Adrenal gland (tissue), 12 donors: ENCODE results near the gene SFXN5. TPM values are rescaled to one million over a fixed set of nuclear protein-coding genes. Genes with fewer than 3 reads are reported as not detected.
"Not testable (repeated sequence)": the region's sequence is repeated elsewhere in the genome, so short reads cannot be mapped to it uniquely, and the experiment has no call there.

Source experiments
- DNase-seq, 7 donors: peaks; one replicate each; pipeline ENCODE4 v3.0.0-alpha.2; 2019 to 2020
- H3K27ac ChIP-seq, 5 donors: fragments of 200-600 bp; sonication (generic) in 4 of 5; 1 replicate in 3 of 5; 2 replicates in 2 of 5; pipeline versions ENCODE4 v1.5.1 to v1.8.0; 2016 to 2020; ENCODE audit warnings: mild to moderate bottlenecking in 1 of 5
- H3K27me3 ChIP-seq: fragments of 200-600 bp; 2 replicates; pipeline ENCODE4 v1.8.0; 2021
- H3K36me3 ChIP-seq, 2 donors: fragments of 200-600 bp; replicated peaks in 1 of 2; 1 replicate in 1 of 2; 2 replicates in 1 of 2; pipeline versions ENCODE4 v1.5.1 to v1.8.0; 2018 to 2022
- H3K4me1 ChIP-seq, 2 donors: fragments of 200-600 bp; replicated peaks in 1 of 2; 1 replicate in 1 of 2; 2 replicates in 1 of 2; pipeline versions ENCODE4 v1.5.1 to v1.8.0; 2018 to 2021
- H3K4me3 ChIP-seq, 4 donors: fragments of 200-600 bp; sonication (generic) in 3 of 4; one replicate each; pipeline ENCODE4 v1.5.1; 2016 to 2018
- H3K9me3 ChIP-seq, 3 donors: fragments of 200-600 bp; sonication (generic) in 1 of 3; replicated peaks in 1 of 3; 1 replicate in 2 of 3; 2 replicates in 1 of 3; pipeline versions ENCODE4 v1.5.1 to v1.8.0; 2016 to 2021
- POLR2A ChIP-seq, 2 donors: fragments of 450-650 bp; IDR thresholded peaks; one replicate each; pipeline ENCODE4 v1.6.1; 2017; ENCODE audit warnings: antibody characterized with exemption in 2 of 2, mild to moderate bottlenecking in 2 of 2, moderate library complexity in 1 of 2
- WGBS, 4 donors: extraction: QIAGEN DNeasy Blood & Tissue Kit in 2 of 4; methylation state at CpG; one replicate each; pipeline versions ENCODE4 v1.1.5 to v1.1.7; 2013 to 2017; 5-methylcytosine and 5-hydroxymethylcytosine counted together
- intact Hi-C, 2 donors: fragments of 100-400 bp; cut with DNase I; formaldehyde crosslinking; loops; one replicate each; pipeline versions ENCODE4 v1.14.1 to v1.15.0; 2022 to 2023
- polyA plus RNA-seq, 3 donors: library from polyadenylated mRNA; stranded (reverse); fragments of 200-250 nt in 2 of 3; fragments of 350-450 nt in 1 of 3; fragmentation: Illumina TruSeq in 1 of 3; extraction: RNeasy Lipid Tissue Mini Kit (QIAGEN cat#74804) in 1 of 3; gene quantifications; one replicate each; pipeline ENCODE4 v1.2.3, GENCODE V29; 2013 to 2014
- total RNA-seq, 9 donors: library from RNA; depleted of rRNA in 4 of 9; stranded (reverse); fragments of >200 nt in 4 of 9; fragments of 120-200 nt in 1 of 9; fragmentation: NEBNext Ultra II Directional in 1 of 9; extraction: Animal tissue kit (Norgen Biotek cat#: 25700) in 1 of 9; gene quantifications; one replicate each; pipeline versions ENCODE4 v1.1.0 to v1.2.4, GENCODE V29; 2013 to 2023
- TF ChIP-seq, protein P1 (sequence below), 6 experiments: fragments of 450-650 bp in 4 of 6; fragments of 200-600 bp in 2 of 6; sonication (generic) in 1 of 6; IDR thresholded peaks; 1 replicate in 5 of 6; 2 replicates in 1 of 6; pipeline versions ENCODE4 v1.5.1 to v1.8.0; 2016 to 2021; ENCODE audit warnings: antibody characterized with exemption in 6 of 6, mild to moderate bottlenecking in 2 of 6, moderate library complexity in 1 of 6
- donor health status: healthy with polysubstance abuse.
- donor health status: Bipolar disorder and iron deficiency.
- donor health status: DM: yes; HTN: yes; CAD: no.
- donor health status: DM: no; HTN: no; CAD: no.
- donor health status: DM: no; HTN: no; CAD: no.
- donor health status: DM: yes; HTN: yes; CAD: no.

The SFXN5 gene
- total and polyA plus RNA-seq, 12 donors: 12.2 to 56.5 (median 32.7) TPM

DNA sequence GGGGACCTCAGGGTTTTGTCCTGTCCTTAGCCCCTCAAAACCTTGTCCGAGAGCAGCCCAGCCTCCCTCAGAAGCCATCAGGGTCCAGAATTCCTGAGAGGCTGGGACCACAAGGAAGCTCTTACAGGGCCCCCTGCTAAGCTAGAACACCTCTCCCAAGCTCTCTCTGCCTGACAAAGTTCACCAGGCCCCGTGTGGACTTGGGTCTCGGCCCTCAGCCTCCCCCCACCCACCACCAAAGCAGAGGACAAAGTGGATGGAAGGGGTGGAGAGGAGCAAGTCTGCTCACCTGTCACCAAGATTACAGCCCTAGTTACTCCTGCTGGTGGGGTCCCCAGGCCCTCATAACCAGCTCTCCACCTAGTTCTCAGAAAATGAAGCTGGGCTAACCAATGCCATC, 24.4 kb upstream of the SFXN5 start:
- 80 to 91% (median 82%) methylated on average over 1 to 3 of the region's 3 CpGs for WGBS, 4 donors
- Histone ChIP-seq H3K4me3 (no peak overlapping the region), H3K9me3 (no peaks in the 10 kb centered on the region), H3K27ac (no peak overlapping the region), H3K36me3 (no peaks in the 10 kb centered on the region), H3K4me1 (no peaks in the 10 kb centered on the region), H3K27me3 (no peaks in the 10 kb centered on the region)
- intact Hi-C loops: loop anchor here in 1 of 2 donors (5.0 kb wide), 1 partner anchor 46 kb away; no protein-coding TSS in a partner anchor
- DNase-seq: no peak
- TF ChIP-seq POLR2A (IDR thresholded peaks at IDR 0.05): no peak
- TF ChIP-seq, protein P1, sequence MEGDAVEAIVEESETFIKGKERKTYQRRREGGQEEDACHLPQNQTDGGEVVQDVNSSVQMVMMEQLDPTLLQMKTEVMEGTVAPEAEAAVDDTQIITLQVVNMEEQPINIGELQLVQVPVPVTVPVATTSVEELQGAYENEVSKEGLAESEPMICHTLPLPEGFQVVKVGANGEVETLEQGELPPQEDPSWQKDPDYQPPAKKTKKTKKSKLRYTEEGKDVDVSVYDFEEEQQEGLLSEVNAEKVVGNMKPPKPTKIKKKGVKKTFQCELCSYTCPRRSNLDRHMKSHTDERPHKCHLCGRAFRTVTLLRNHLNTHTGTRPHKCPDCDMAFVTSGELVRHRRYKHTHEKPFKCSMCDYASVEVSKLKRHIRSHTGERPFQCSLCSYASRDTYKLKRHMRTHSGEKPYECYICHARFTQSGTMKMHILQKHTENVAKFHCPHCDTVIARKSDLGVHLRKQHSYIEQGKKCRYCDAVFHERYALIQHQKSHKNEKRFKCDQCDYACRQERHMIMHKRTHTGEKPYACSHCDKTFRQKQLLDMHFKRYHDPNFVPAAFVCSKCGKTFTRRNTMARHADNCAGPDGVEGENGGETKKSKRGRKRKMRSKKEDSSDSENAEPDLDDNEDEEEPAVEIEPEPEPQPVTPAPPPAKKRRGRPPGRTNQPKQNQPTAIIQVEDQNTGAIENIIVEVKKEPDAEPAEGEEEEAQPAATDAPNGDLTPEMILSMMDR (IDR thresholded peaks at IDR 0.05): no peak

DNA sequence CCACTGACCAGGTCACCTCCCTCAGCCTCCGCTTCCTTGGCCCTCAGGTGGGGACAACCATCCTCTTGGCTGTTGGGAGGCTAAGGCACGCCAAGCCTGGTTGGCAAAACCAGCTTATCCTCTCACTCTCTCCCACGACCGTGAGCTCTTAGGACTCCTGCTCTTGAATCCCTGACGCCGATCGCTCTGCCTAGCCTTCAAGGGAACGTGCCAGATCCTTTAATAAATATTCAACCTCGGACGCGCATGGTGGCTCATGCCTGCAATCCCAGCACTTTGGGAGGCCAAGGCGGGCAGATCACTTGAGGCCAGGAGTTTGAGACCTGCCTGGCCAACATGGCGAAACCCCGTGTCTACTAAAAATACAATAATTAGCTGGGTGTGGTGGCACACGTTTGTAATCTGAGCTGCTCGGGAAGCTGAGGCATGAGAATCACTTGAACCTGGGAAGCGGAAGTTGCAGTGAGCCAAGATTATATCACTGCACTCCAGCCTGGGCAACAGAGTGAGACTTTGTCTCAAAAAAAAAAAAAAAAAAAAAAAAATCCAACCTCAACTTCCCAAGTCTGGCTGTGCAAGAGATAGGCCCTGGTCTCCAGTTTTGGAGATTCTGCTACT, 22.2 kb upstream of the SFXN5 start:
- H3K4me1 ChIP-seq, H3K4me3 ChIP-seq, H3K9me3 ChIP-seq, H3K27ac ChIP-seq, intact Hi-C loops, H3K36me3 ChIP-seq, H3K27me3 ChIP-seq, DNase-seq: not testable (repeated sequence)
- WGBS, 4 donors: 87 to 93% (median 90%) methylated on average over 15 to 17 of the region's 17 CpGs

- intact Hi-C loops: no loop called here
- no peaks in the 10 kb centered on the region for H3K9me3 ChIP-seq
- H3K4me1 ChIP-seq: no peaks in the 10 kb centered on the region
- no peak for DNase-seq
- H3K27me3 ChIP-seq: no peaks in the 10 kb centered on the region
- WGBS, 4 donors: 59 to 68% (median 61%) methylated on average over 6 to 7 of the region's 7 CpGs
- H3K27ac ChIP-seq: peak overlapping the region in 1 of 5 donors; percentile 8
- H3K36me3 ChIP-seq: peaks cover 0 to 13% of the 10 kb centered on the region in 2 donors
- H3K4me3 ChIP-seq: no peak overlapping the region
- TF ChIP-seq, protein P1 (IDR thresholded peaks at IDR 0.05): no peak
- no peak for TF ChIP-seq POLR2A (IDR thresholded peaks at IDR 0.05)
Measured at GRCh38 chr2:73092146-73092783, 20.8 kb upstream of the SFXN5 start.

DNA sequence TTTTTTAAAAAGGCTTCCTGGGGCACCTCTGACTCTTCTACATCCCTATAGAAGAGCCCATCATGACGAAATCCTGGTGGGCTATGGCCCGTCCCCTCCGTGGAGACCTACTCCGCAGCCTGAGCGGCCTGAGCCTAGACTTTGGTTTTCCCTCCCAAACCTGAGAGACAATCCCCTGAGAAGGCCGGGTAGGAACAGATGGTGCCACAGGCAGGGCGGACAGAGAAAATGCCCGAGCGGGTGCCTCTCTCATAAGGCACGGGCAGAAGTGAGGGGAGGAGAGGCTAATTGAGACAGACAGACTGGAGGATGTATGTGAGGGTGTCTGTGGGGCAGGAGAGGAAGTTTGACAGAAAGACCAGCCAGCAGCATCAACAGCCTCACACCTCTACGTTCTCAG, 20.2 kb upstream of the SFXN5 start:
- Histone ChIP-seq H3K27ac (peak overlapping the region in 1 of 5 donors; percentile 8), H3K4me3 (no peak overlapping the region), H3K4me1 (no peaks in the 10 kb centered on the region), H3K9me3 (no peaks in the 10 kb centered on the region), H3K27me3 (no peaks in the 10 kb centered on the region), H3K36me3 (peaks cover 0 to 17% of the 10 kb centered on the region in 2 donors)
- WGBS, 4 donors: 88 to 95% (median 90%) methylated on average over 11 of the region's 11 CpGs
- TF ChIP-seq, protein P1 (IDR thresholded peaks at IDR 0.05): no peak
- TF ChIP-seq POLR2A (IDR thresholded peaks at IDR 0.05): no peak
- intact Hi-C loops: no loop called here
- DNase-seq: no peak

DNA sequence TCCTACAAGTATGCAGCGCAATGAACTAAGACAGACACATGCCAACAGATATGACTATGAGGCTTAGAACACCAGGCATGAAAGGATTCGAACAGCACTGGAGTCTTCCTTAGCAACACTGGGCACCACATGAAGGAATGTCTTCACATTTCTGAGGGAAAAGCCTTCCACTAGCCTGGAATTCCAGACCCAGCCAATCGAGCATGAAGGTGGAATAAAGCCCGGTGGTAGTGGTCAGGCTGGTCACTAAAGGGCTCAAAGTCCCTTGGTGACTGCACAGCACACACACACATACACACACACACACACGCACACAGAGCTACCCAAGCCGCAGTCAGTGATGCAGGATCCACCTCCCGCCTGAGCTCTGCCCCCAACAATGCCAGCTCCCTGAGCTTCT, 19.7 kb upstream of the SFXN5 start:
- TF ChIP-seq, protein P1 (IDR thresholded peaks at IDR 0.05): no peak
- no peak for TF ChIP-seq POLR2A (IDR thresholded peaks at IDR 0.05)
- Histone ChIP-seq H3K27ac (no peak overlapping the region), H3K27me3 (no peaks in the 10 kb centered on the region), H3K4me3 (no peak overlapping the region), H3K4me1 (no peaks in the 10 kb centered on the region), H3K36me3 (peaks cover 0 to 20% of the 10 kb centered on the region in 2 donors), H3K9me3 (no peaks in the 10 kb centered on the region)
- intact Hi-C loops: no loop called here
- no peak for DNase-seq
- WGBS, 4 donors: 91 to 94% (median 92%) methylated on average over 7 of the region's 7 CpGs
